GM23248 (cell line): ENCODE data around the gene SKIDA1.

ENCODE experiments used
- EZH2 ChIP-seq: fragments of 200-600 bp; sonication (generic); IDR thresholded peaks from 2 replicates; pipeline ENCODE4 v1.6.1; 2018; ENCODE audit warnings: antibody characterized with exemption, mild to moderate bottlenecking; ENCODE audit not compliant: insufficient read depth, poor library complexity, severe bottlenecking
- EZH2phosphoT487 ChIP-seq: fragments of 200-600 bp; sonication (generic); IDR thresholded peaks from 2 replicates; pipeline ENCODE4 v1.6.1; 2018; ENCODE audit warnings: antibody characterized with exemption, moderate library complexity, mild to moderate bottlenecking, low read depth; ENCODE audit not compliant: insufficient read depth

DNA sequence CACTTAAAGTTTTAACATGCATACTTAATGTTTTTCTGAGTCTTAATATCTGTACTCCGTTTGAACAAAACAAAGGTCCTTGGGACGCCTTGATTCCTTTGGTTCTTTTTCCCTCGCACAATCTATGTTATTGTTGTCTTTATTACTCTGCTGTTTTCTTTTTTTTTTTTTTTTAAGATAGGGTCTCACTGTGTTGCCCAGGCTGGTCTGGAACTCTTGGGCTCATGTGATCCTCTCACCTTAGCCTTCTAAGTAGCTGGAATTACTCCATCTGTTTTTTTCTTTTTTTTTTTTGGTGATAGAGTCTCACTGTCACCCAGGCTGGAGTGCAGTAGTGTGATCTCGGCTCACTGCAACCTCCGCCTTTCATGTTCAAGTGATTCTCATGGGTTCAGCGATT, 21.8 kb upstream of the SKIDA1 start:
- no peak for TF ChIP-seq EZH2
- no peak for TF ChIP-seq EZH2phosphoT487
